Mesenchymal stem cell (in vitro differentiated cells and primary cell): Measurements from ENCODE around the gene SLC34A2.

Source experiments
- DNase-seq: peaks from one replicate; pipeline ENCODE4 v3.0.0-alpha.2; 2013
- H2AFZ ChIP-seq: one replicate; pipeline ENCODE4 v1.6.1; 2013; ENCODE audit warnings: low read depth, mild to moderate bottlenecking, control low read depth, inconsistent platforms, low read length, moderate library complexity
- H2AK5ac ChIP-seq: 2 replicates; pipeline ENCODE4 v1.6.1; 2013; ENCODE audit warnings: low read length, moderate library complexity, mild to moderate bottlenecking, inconsistent platforms; ENCODE audit not compliant: severe bottlenecking
- H2BK120ac ChIP-seq: one replicate; pipeline ENCODE4 v1.6.1; 2013; ENCODE audit warnings: low read depth, mild to moderate bottlenecking, inconsistent platforms, low read length, moderate library complexity
- H2BK12ac ChIP-seq, 2 experiments: one replicate each; pipeline ENCODE4 v1.6.1; 2013; ENCODE audit warnings: inconsistent platforms in 2 of 2, low read length in 2 of 2, mild to moderate bottlenecking in 2 of 2, moderate library complexity in 2 of 2, control low read depth in 1 of 2
- H2BK15ac ChIP-seq: one replicate; pipeline ENCODE4 v1.6.1; 2013; ENCODE audit warnings: mild to moderate bottlenecking, low read depth, inconsistent platforms; ENCODE audit not compliant: poor library complexity, severe bottlenecking
- H2BK5ac ChIP-seq: 2 replicates; pipeline ENCODE4 v1.6.1; 2013; ENCODE audit warnings: low read depth, mild to moderate bottlenecking, low read length, control low read depth, inconsistent platforms; ENCODE audit not compliant: poor library complexity, severe bottlenecking
- H3K14ac ChIP-seq, 2 experiments: one replicate each; pipeline ENCODE4 v1.6.1; 2013; ENCODE audit warnings: inconsistent platforms in 2 of 2, low read length in 2 of 2, control low read depth in 1 of 2, mild to moderate bottlenecking in 1 of 2, moderate library complexity in 1 of 2
- H3K18ac ChIP-seq, 2 experiments: one replicate each; pipeline ENCODE4 v1.6.1; 2013; ENCODE audit warnings: inconsistent platforms in 2 of 2, low read length in 2 of 2, control low read depth in 1 of 2, low read depth in 1 of 2, mild to moderate bottlenecking in 1 of 2
- H3K23ac ChIP-seq, 2 experiments: one replicate each; pipeline ENCODE4 v1.6.1; 2013; ENCODE audit warnings: inconsistent platforms in 2 of 2, low read length in 2 of 2, mild to moderate bottlenecking in 2 of 2, moderate library complexity in 2 of 2, control low read depth in 1 of 2
- H3K27ac ChIP-seq: 2 replicates; pipeline ENCODE4 v1.5.1; 2013; ENCODE audit warnings: mild to moderate bottlenecking, moderate library complexity, low read length, control low read depth, inconsistent platforms; ENCODE audit not compliant: poor library complexity, severe bottlenecking
- H3K27me3 ChIP-seq, 2 experiments: 2 replicates each; pipeline versions ENCODE4 v1.6.1 to v1.7.0; 2013; ENCODE audit warnings: low read length in 2 of 2, mild to moderate bottlenecking in 2 of 2, moderate library complexity in 2 of 2, control low read depth in 1 of 2, inconsistent platforms in 1 of 2; ENCODE audit not compliant: control insufficient read depth in 1 of 2, insufficient read depth in 1 of 2
- H3K36me3 ChIP-seq, 2 experiments: 2 replicates each; pipeline versions ENCODE4 v1.6.1 to v1.7.0; 2013; ENCODE audit warnings: low read length in 2 of 2, control low read depth in 1 of 2, inconsistent platforms in 1 of 2, low read depth in 1 of 2, mild to moderate bottlenecking in 1 of 2; ENCODE audit not compliant: insufficient read depth in 2 of 2, control insufficient read depth in 1 of 2
- H3K4ac ChIP-seq, 2 experiments: one replicate each; pipeline ENCODE4 v1.6.1; 2013; ENCODE audit warnings: inconsistent platforms in 2 of 2, low read length in 2 of 2, mild to moderate bottlenecking in 2 of 2, moderate library complexity in 2 of 2, control low read depth in 1 of 2, low read depth in 1 of 2
- H3K4me1 ChIP-seq: 2 replicates; pipeline ENCODE4 v1.6.1; 2013; ENCODE audit warnings: low read depth, low read length, control low read depth; ENCODE audit not compliant: control insufficient read depth, insufficient read depth
- H3K4me2 ChIP-seq: 2 replicates; pipeline ENCODE4 v1.6.1; 2013; ENCODE audit warnings: low read length, mild to moderate bottlenecking, inconsistent platforms; ENCODE audit not compliant: poor library complexity, severe bottlenecking
- H3K4me3 ChIP-seq, 2 experiments: 2 replicates each; pipeline versions ENCODE4 v1.5.1 to v1.7.0; 2013; ENCODE audit warnings: low read length in 2 of 2, mild to moderate bottlenecking in 2 of 2, control low read depth in 1 of 2, low read depth in 1 of 2; ENCODE audit not compliant: insufficient read depth in 1 of 2
- H3K79me1 ChIP-seq: replicated peaks from 2 replicates; pipeline ENCODE4 v1.6.1; 2013; ENCODE audit warnings: mild to moderate bottlenecking, control low read depth, low read length, inconsistent platforms; ENCODE audit not compliant: poor library complexity, severe bottlenecking
- H3K9ac ChIP-seq: 2 replicates; pipeline ENCODE4 v1.7.0; 2013; ENCODE audit warnings: mild to moderate bottlenecking, low read length, moderate library complexity
- H3K9me3 ChIP-seq: 2 replicates; pipeline ENCODE4 v1.7.0; 2013; ENCODE audit warnings: mild to moderate bottlenecking, low read length; ENCODE audit not compliant: control insufficient read depth
- H4K8ac ChIP-seq: one replicate; pipeline ENCODE4 v1.6.1; 2013; ENCODE audit warnings: inconsistent platforms, mild to moderate bottlenecking, low read length, moderate library complexity
- H4K91ac ChIP-seq: one replicate; pipeline ENCODE4 v1.6.1; 2013; ENCODE audit warnings: mild to moderate bottlenecking, low read length, inconsistent platforms
- WGBS: methylation state at CpG from one replicate; pipeline ENCODE4 v1.1.7; 2013; ENCODE audit warnings: mixed read lengths; 5-methylcytosine and 5-hydroxymethylcytosine counted together

Gene SLC34A2

DNA sequence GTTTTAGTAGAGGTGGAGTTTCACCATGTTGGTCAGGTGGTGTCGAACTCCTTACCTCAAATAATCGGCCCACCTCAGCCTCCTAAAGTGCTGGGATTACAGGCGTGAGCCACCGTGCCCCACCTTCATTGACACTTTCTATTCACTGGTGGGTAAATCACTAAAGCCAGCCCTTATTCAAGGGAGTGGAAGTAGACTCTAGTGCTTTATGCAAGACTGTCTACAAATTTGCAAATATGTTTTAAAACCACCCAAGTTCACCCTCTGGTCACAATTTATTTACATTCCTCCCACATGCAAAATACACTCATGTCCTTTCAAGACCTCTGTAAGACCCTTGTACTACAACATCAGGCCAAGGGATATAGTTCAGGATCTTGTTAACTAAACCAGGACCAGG is 45.0 kb downstream of the SLC34A2 start:
- H3K4ac ChIP-seq, result no peak overlapping the region
- no peak overlapping the region for H4K91ac ChIP-seq
- no peak overlapping the region for H3K18ac ChIP-seq
- H3K27ac ChIP-seq, result no peak overlapping the region
- H4K8ac ChIP-seq, result no peak overlapping the region
- no peak overlapping the region for H2BK15ac ChIP-seq
- no peak overlapping the region for H3K14ac ChIP-seq
- H2AFZ ChIP-seq, result no peak overlapping the region
- H3K79me1 ChIP-seq, result no peaks in the 10 kb centered on the region
- no peak for DNase-seq
- no peak overlapping the region for H3K4me3 ChIP-seq
- H3K4me1 ChIP-seq, result no peaks in the 10 kb centered on the region
- no peaks in the 10 kb centered on the region for H3K9me3 ChIP-seq
- H3K23ac ChIP-seq, result no peak overlapping the region
- no peaks in the 10 kb centered on the region for H3K36me3 ChIP-seq
- WGBS, result 83% methylated on average over 2 of the region's 4 CpGs
- no peak overlapping the region for H2AK5ac ChIP-seq
- H2BK120ac ChIP-seq, result no peak overlapping the region
- no peak overlapping the region for H3K9ac ChIP-seq
- H2BK12ac ChIP-seq, result no peak overlapping the region
- H3K27me3 ChIP-seq, result peaks cover 3 to 9% of the 10 kb centered on the region in 2 experiments
- H2BK5ac ChIP-seq, result no peak overlapping the region
- no peak overlapping the region for H3K4me2 ChIP-seq

GRCh38 chr4:25702848-25703247 is 47.2 kb downstream of the SLC34A2 start:
- no peak overlapping the region for H3K4me2 ChIP-seq
- no peak overlapping the region for H3K14ac ChIP-seq
- no peak overlapping the region for H2BK15ac ChIP-seq
- 94% methylated on average over 5 of the region's 5 CpGs for WGBS
- H4K8ac ChIP-seq, result no peak overlapping the region
- DNase-seq, result no peak
- no peak overlapping the region for H2AFZ ChIP-seq
- H4K91ac ChIP-seq, result no peak overlapping the region
- H3K4me3 ChIP-seq, result no peak overlapping the region
- no peaks in the 10 kb centered on the region for H3K36me3 ChIP-seq
- H3K27me3 ChIP-seq, result no peaks in the 10 kb centered on the region
- H2AK5ac ChIP-seq, result no peak overlapping the region
- no peaks in the 10 kb centered on the region for H3K9me3 ChIP-seq
- no peak overlapping the region for H3K27ac ChIP-seq
- H3K4me1 ChIP-seq, result no peaks in the 10 kb centered on the region
- H3K18ac ChIP-seq, result no peak overlapping the region
- no peak overlapping the region for H3K4ac ChIP-seq
- H3K9ac ChIP-seq, result no peak overlapping the region
- no peaks in the 10 kb centered on the region for H3K79me1 ChIP-seq
- H2BK120ac ChIP-seq, result no peak overlapping the region
- no peak overlapping the region for H2BK12ac ChIP-seq
- no peak overlapping the region for H2BK5ac ChIP-seq
- H3K23ac ChIP-seq, result no peak overlapping the region

- no peak overlapping the region for H3K4ac ChIP-seq
- H2BK15ac ChIP-seq, result no peak overlapping the region
- H3K27ac ChIP-seq, result no peak overlapping the region
- no peak overlapping the region for H2BK12ac ChIP-seq
- no peaks in the 10 kb centered on the region for H3K36me3 ChIP-seq
- H3K18ac ChIP-seq, result no peak overlapping the region
- H3K27me3 ChIP-seq, result no peaks in the 10 kb centered on the region
- H4K8ac ChIP-seq, result no peak overlapping the region
- no peaks in the 10 kb centered on the region for H3K79me1 ChIP-seq
- H2AFZ ChIP-seq, result no peak overlapping the region
- H3K4me2 ChIP-seq, result no peak overlapping the region
- H3K23ac ChIP-seq, result no peak overlapping the region
- no peak overlapping the region for H2AK5ac ChIP-seq
- no peak overlapping the region for H2BK120ac ChIP-seq
- no peaks in the 10 kb centered on the region for H3K9me3 ChIP-seq
- no peak overlapping the region for H3K14ac ChIP-seq
- no peaks in the 10 kb centered on the region for H3K4me1 ChIP-seq
- H2BK5ac ChIP-seq, result no peak overlapping the region
- WGBS, result 67% methylated on average over 3 of the region's 3 CpGs
- H4K91ac ChIP-seq, result no peak overlapping the region
- no peak for DNase-seq
- no peak overlapping the region for H3K4me3 ChIP-seq
- H3K9ac ChIP-seq, result peak overlapping the region; percentile 4
These were observed 48.2 kb downstream of the SLC34A2 start for GRCh38 chr4:25703731-25704388.

DNA sequence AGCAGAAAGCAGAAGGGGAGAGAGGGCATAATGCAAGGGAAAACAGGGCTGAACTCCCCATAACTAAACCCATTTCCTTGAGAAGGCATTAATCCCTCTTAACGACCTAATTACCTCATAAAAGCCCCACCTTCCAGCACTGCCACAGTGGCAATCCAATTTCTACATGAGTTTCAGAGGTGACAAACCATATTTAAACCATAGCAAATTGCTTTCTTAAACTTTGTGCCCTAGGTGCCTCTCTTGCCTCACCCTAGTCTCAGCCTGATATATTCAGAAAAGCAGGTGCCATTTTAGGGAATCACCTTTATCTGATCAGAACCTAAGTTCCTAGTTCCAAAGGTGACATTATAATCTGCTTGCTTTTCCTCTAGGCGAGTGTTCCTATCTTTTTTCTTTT is 48.9 kb downstream of the SLC34A2 start:
- Histone ChIP-seq H3K23ac (no peak overlapping the region), H3K79me1 (no peaks in the 10 kb centered on the region), H3K14ac (no peak overlapping the region), H3K9ac (no peak overlapping the region), H3K27ac (no peak overlapping the region), H2BK120ac (no peak overlapping the region), H2AFZ (no peak overlapping the region), H3K36me3 (no peaks in the 10 kb centered on the region), H3K9me3 (no peaks in the 10 kb centered on the region), H3K4me3 (no peak overlapping the region), H3K4ac (no peak overlapping the region), H2BK12ac (no peak overlapping the region), H2AK5ac (no peak overlapping the region), H3K4me1 (no peaks in the 10 kb centered on the region), H2BK5ac (no peak overlapping the region), H4K91ac (no peak overlapping the region), H3K18ac (no peak overlapping the region), H3K27me3 (no peaks in the 10 kb centered on the region), H4K8ac (no peak overlapping the region), H3K4me2 (no peak overlapping the region), H2BK15ac (no peak overlapping the region)
- 63% methylated on average over 2 of the region's 2 CpGs for WGBS
- DNase-seq, result no peak
